Loucy (cell line): Measurements from ENCODE around the gene ZNF385C.
A peak's percentile ranks its signal among the peaks of the same experiment; 100 is the strongest.

Experiments
- H2AFZ ChIP-seq: fragments of 200-600 bp; sonication (generic); 2 replicates; pipeline ENCODE4 v1.6.0; 2016; ENCODE audit warnings: antibody characterized with exemption, mild to moderate bottlenecking, low read length, moderate library complexity
- H3F3A ChIP-seq: fragments of 200-600 bp; 2 replicates; pipeline ENCODE4 v1.6.0; 2016; ENCODE audit warnings: antibody characterized with exemption, low read depth, mild to moderate bottlenecking
- H3K27me3 ChIP-seq: fragments of 200-600 bp; sonication (generic); 2 replicates; pipeline ENCODE4 v1.6.1; 2014; ENCODE audit warnings: low read length, mild to moderate bottlenecking; ENCODE audit not compliant: insufficient read depth, poor library complexity, severe bottlenecking
- H3K36me3 ChIP-seq: fragments of 200-600 bp; sonication (generic); 2 replicates; pipeline ENCODE4 v1.6.1; 2016; ENCODE audit warnings: low read length; ENCODE audit not compliant: insufficient read depth
- H3K4me1 ChIP-seq: fragments of 200-600 bp; sonication (generic); 2 replicates; pipeline ENCODE4 v1.5.1; 2014; ENCODE audit warnings: low read length, mild to moderate bottlenecking; ENCODE audit not compliant: insufficient read depth, poor library complexity, severe bottlenecking
- H3K4me2 ChIP-seq: fragments of 200-600 bp; sonication (generic); 2 replicates; pipeline ENCODE4 v1.6.0; 2014; ENCODE audit warnings: antibody characterized with exemption, low read length, low read depth, mild to moderate bottlenecking; ENCODE audit not compliant: poor library complexity, severe bottlenecking
- H3K4me3 ChIP-seq: fragments of 200-600 bp; sonication (generic); 2 replicates; pipeline ENCODE4 v1.5.1; 2014; ENCODE audit warnings: low read length, mild to moderate bottlenecking, mixed read lengths; ENCODE audit not compliant: poor library complexity, severe bottlenecking
- H3K79me2 ChIP-seq: fragments of 200-600 bp; sonication (generic); 2 replicates; pipeline ENCODE4 v1.6.1; 2014; ENCODE audit warnings: low read length; ENCODE audit not compliant: insufficient read depth
- H3K9ac ChIP-seq: fragments of 200-600 bp; sonication (generic); 2 replicates; pipeline ENCODE4 v1.6.0; 2014; ENCODE audit warnings: mild to moderate bottlenecking, low read depth, low read length, moderate library complexity; ENCODE audit not compliant: poor library complexity, severe bottlenecking
- H3K9me2 ChIP-seq: fragments of 200-600 bp; sonication (generic); replicated peaks from 2 replicates; pipeline ENCODE4 v1.6.1; 2016; ENCODE audit warnings: low read depth, low read length, mixed read lengths
- H3K9me3 ChIP-seq: fragments of 200-600 bp; sonication (generic); 2 replicates; pipeline ENCODE4 v1.6.1; 2014; ENCODE audit warnings: mild to moderate bottlenecking, antibody characterized with exemption, low read length, low read depth; ENCODE audit not compliant: insufficient read depth
- H4K20me1 ChIP-seq: fragments of 200-600 bp; sonication (generic); 2 replicates; pipeline ENCODE4 v1.6.0; 2014; ENCODE audit warnings: antibody characterized with exemption, low read length, mild to moderate bottlenecking; ENCODE audit not compliant: insufficient read depth, poor library complexity, severe bottlenecking
- CTCF ChIP-seq: fragments of 200-600 bp; sonication (generic); conservative IDR thresholded peaks from 2 replicates; pipeline ENCODE4 v1.5.1; 2014; ENCODE audit warnings: mild to moderate bottlenecking, antibody characterized with exemption, low read length
- EZH2phosphoT487 ChIP-seq: fragments of 200-600 bp; IDR thresholded peaks from 2 replicates; pipeline ENCODE4 v1.6.1; 2018; ENCODE audit warnings: antibody characterized with exemption, mild to moderate bottlenecking, moderate library complexity, borderline replicate concordance

The ZNF385C gene

GRCh38 chr17:42135151-42135550 lies 36.9 kb upstream of the ZNF385C start:
- Histone ChIP-seq H3K9me3 (no peaks in the 10 kb centered on the region), H3F3A (no peaks in the 10 kb centered on the region), H3K4me3 (no peak overlapping the region), H2AFZ (no peak overlapping the region), H3K4me1 (peaks cover 39% of the 10 kb centered on the region), H4K20me1 (peaks cover 25% of the 10 kb centered on the region), H3K4me2 (no peak overlapping the region), H3K27me3 (no peaks in the 10 kb centered on the region), H3K9me2 (no peaks in the 10 kb centered on the region), H3K36me3 (peaks cover 16% of the 10 kb centered on the region; the same call in 1 of the 2 replicates), H3K9ac (no peak overlapping the region), H3K79me2 (peaks cover 89% of the 10 kb centered on the region)
- TF ChIP-seq EZH2phosphoT487 (no peak), CTCF (no peak)

- H3K79me2 ChIP-seq = peaks cover 73% of the 10 kb centered on the region
- H3F3A ChIP-seq = no peaks in the 10 kb centered on the region
- TF ChIP-seq EZH2phosphoT487 (no peak), CTCF (no peak)
- no peak overlapping the region for H3K4me3 ChIP-seq
- peaks cover 25% of the 10 kb centered on the region for H4K20me1 ChIP-seq
- no peaks in the 10 kb centered on the region for H3K9me2 ChIP-seq
- H3K9ac ChIP-seq = no peak overlapping the region
- H3K36me3 ChIP-seq = peaks cover 32% of the 10 kb centered on the region; the same call in 1 of the 2 replicates
- H2AFZ ChIP-seq = no peak overlapping the region
- H3K4me2 ChIP-seq = peak overlapping the region; percentile 32
- no peaks in the 10 kb centered on the region for H3K27me3 ChIP-seq
- H3K4me1 ChIP-seq = peaks cover 39% of the 10 kb centered on the region
- H3K9me3 ChIP-seq = no peaks in the 10 kb centered on the region
Measured at GRCh38 chr17:42133461-42134041, 35.3 kb upstream of the ZNF385C start.

- no peak for TF ChIP-seq CTCF
- no peak for TF ChIP-seq EZH2phosphoT487
- Histone ChIP-seq H3K36me3 (peaks cover 38% of the 10 kb centered on the region; the same call in 1 of the 2 replicates), H3K9me3 (no peaks in the 10 kb centered on the region), H4K20me1 (peaks cover 25% of the 10 kb centered on the region), H3K9ac (peak overlapping the region; percentile 52), H3K9me2 (no peaks in the 10 kb centered on the region), H3F3A (no peaks in the 10 kb centered on the region), H3K4me3 (peak overlapping the region; percentile 7), H2AFZ (no peak overlapping the region), H3K79me2 (peaks cover 67% of the 10 kb centered on the region), H3K4me1 (peaks cover 39% of the 10 kb centered on the region), H3K27me3 (no peaks in the 10 kb centered on the region), H3K4me2 (peak overlapping the region; percentile 32)
Measured at GRCh38 chr17:42132941-42133340, 34.7 kb upstream of the ZNF385C start.
